ENCODE results near the gene TCF25.
A peak's percentile ranks its signal among the peaks of the same experiment; 100 is the strongest.
"Not testable (repeated sequence)": the region's sequence is repeated elsewhere in the genome, so short reads cannot be mapped to it uniquely, and the experiment has no call there.

Gene TCF25

GRCh38 chr16:89906140-89907025 lies 33.0 kb downstream of the TCF25 start:
- DNase-seq: no peak

DNA sequence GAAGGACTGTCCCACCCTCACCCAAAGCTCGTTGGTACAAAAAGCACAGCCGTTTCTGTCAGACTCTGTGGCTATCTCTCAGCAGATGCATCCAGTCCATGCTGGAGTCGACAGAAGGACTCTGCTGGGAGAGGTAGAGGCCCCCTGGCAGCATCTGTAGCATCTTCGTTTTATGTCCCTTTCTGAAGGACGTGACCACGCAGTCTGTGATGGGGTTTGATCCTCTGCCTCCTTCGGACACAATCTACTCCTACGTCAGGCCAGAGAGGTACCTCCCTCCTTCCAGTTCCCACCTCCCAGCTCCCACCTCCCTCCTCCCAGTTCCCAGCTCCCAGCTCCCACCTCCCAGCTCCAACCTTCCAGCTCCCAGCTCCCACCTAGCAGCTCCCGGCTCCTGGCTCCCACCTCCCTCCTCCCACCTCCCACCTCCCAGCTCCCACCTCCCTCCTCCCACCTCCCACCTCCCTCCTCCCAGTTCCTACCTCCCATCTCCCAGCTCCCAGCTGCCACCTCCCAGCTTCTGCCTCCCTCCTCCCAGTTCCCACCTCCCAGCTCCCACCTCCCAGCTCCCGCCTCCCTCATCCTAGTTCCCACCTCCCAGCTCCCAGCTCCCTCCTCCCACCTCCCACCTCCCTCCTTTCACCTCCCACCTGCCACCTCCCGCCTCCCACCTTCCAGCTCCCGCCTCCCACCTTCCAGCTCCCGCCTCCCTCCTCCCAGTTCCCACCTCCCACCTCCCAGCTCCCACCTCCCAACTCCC lies 33.8 kb downstream of the TCF25 start:
- no peak for DNase-seq

DNA sequence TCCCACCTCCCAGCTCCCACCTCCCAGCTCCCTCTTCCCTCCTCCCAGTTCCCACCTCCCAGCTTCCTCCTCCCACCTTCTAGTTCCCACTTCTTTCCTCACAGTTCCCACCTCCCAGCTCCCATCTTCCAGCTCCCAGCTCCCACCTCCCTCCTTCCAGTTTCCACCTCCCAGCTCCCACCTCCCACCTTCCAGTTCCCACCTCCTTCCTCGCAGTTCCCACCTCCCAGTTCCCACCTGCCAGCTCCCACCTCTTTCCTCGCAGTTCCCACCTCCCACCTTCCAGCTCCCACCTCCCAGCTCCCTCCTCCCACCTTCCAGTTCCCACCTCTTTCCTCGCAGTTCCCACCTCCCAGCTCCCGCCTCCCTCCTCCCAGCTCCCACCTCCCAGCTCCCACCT lies 34.8 kb downstream of the TCF25 start:
- no peak for DNase-seq

GRCh38 chr16:89909777-89910716 lies 36.7 kb downstream of the TCF25 start:
- DNase-seq: peak; percentile 86

DNA sequence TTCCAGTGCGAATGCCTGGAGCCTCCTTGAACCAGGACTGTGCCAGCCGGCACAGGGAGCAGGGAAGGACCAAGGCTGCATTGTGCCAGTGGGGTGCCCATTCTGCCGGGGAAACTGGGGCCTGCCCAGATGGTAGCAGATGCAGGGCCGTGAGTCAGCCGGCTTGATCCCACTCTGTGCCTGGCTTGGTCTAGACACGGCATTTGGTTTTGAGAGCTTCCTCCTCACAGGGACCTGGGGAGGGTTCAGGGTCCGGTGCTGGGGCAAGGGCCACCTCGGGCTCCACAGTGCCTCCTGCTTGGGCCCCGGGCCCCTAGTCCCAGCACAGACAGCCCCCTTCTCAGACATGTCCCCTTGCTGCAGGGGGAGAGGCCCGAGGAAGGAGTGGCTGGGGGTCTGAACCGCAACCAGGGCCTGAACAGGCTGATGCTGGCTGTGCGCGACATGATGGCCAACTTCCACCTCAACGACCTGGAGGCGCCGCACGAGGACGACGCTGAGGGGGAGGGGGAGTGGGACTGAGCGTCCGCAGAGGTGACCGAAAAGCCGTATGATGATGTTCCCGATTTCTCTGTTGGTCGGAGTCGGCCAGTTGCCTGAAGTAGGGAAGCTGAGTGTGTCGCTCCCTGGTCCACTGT lies 37.4 kb downstream of the TCF25 start:
- DNase-seq: no peak

DNA sequence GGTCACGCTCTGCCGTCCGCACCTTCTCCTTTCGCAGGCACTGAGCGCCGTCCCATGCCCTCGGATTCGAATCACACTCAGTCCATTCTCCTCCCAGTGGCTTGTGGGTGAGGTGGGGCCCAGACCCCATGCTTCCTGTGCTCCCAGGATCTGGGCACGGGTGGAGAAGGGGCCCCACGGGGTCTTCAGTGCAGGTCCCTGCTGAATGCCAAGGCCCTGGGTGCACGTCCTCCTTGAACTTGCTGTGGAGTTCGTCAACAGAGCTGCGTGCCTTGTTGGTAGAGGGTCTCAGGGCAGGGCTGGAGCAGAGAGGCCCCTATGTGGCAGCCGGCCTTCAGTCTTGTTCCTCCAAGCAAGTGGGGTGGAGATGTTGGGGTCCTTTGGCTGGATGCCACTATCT lies 38.0 kb downstream of the TCF25 start:
- no peak for DNase-seq

- DNase-seq: no peak
Observed at GRCh38 chr16:89912143-89912542, 38.8 kb downstream of the TCF25 start.

DNA sequence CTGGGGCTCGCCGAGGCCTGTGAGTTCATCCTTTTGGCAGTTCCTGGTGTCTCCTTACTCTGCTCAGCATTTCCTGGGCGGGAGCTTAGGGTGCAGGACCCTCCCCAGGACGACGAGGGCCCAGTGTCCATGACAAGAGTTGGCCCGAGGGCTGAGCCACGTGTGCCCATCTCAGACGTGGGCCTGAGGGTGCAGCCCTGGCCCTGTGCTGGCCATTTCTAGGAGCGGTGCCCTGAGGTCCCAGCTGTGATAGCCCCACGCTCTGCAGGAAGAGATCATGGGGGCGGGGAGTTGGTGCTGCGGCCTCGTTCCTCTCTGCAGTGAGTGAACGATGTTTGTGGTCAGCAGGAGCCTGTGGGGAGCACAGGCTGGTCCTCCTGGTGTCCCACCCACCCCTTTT lies 39.2 kb downstream of the TCF25 start:
- no peak for DNase-seq

GRCh38 chr16:89913408-89914387 lies 40.3 kb downstream of the TCF25 start:
- DNase-seq: no peak

DNA sequence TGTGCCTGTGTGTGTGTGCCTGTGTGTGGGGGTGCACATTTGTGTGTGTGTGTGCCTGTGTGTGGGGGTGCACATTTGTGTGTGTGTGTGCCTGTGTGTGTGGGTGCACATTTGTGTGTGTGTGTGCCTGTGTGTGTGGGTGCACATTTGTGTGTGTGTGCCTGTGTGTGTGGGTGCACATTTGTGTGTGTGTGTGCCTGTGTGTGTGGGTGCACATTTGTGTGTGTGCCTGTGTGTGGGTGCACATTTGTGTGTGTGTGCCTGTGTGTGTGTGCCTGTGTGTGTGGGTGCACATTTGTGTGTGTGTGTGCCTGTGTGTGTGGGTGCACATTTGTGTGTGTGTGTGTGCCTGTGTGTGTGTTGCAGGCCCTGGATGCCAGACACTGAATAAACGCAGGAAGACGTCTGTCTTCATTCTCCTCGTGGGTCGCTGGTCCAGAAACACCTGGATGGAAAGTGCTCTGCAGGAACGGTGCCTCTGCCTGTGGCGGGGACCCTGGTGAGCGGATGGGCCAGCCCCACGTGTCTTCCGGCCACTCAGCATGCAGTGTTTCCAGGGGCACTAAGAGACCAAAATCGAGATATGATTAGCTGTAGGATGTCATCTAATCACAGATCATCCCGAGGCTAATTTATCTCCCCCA lies 41.4 kb downstream of the TCF25 start:
- DNase-seq: not testable (repeated sequence)

DNA sequence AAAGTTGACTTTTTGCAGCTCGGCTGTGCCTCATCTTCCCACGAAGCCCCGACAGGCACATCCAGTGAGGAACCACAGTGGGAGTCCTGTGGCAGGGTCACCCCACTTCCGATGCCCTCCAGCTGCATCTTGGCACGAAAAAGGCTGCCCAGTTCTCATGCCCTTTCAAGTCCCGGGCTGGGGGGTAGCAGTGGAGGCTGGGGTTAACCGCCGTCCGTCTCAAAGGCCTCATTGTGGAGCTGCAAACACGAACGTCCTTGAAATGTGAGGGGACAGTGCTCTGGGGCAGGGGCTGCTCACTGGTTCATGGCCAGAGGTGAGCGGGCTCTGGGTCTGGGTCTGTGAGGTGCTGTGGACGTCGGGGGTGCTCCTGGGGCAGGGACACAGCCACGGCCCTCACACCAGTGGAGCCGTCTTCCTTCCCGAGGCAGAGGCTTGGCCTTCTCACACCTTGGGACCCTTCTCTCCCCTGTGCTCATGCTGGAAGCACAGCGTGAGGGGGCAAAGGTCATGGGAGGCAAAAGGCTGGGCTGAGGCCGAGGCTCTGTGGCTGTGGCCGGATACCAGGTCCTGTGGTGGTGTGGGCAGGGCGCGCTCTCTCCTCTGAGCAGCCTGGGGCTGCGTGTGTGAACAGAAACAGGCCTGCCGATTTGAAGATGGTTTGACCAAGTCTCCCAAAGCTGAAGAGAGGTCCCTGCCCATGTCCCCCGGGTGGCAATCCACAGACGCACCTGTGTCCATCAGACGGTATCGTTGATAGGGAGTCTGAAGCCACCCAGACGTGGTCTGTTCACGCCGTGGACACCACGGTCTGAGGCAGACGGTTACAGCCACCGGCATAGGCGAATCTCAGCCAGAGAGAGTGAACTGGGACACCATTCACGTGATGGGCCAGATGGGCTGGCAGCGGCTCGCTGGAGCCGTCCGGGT lies 42.2 kb downstream of the TCF25 start:
- no peak for DNase-seq

- DNase-seq: peak; percentile 67
Observed at GRCh38 chr16:89917773-89918452, 44.5 kb downstream of the TCF25 start.

- no peak for DNase-seq
Observed at GRCh38 chr16:89918453-89919347, 45.3 kb downstream of the TCF25 start, which contains the start of gene MC1R. TSS of gene MC1R (plus strand) at chr16:89918862. CDS start at chr16:89919259, 397 bp downstream.

GRCh38 chr16:89919535-89920406 lies 46.4 kb downstream of the TCF25 start:
- DNase-seq: no peak

GRCh38 chr16:89920723-89921122 lies 47.3 kb downstream of the TCF25 start:
- no peak for DNase-seq

- no peak for DNase-seq
Observed at GRCh38 chr16:89921131-89921701, 47.8 kb downstream of the TCF25 start.
